ENCODE results near the gene SCGB1D1.

DNA sequence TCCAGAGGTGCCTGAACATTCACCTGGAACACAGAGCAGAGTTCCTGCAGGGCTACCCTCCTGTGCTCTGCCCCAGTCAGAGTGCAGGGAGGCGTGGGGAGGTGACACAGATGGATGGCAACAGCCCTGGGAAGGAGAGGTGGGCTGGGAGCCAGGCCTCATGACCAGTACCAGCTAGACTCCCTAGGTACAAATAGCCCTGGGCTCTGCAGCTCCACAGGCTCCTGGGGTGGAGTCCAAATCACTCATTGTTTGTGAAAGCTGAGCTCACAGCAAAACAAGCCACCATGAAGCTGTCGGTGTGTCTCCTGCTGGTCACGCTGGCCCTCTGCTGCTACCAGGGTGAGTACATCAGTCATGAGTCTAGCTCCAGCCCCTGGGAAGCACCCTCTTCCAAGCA is 52.0 kb downstream of the SCGB1D1 start, which contains the start of gene SCGB1D2:
- TF ChIP-seq, protein P1, sequence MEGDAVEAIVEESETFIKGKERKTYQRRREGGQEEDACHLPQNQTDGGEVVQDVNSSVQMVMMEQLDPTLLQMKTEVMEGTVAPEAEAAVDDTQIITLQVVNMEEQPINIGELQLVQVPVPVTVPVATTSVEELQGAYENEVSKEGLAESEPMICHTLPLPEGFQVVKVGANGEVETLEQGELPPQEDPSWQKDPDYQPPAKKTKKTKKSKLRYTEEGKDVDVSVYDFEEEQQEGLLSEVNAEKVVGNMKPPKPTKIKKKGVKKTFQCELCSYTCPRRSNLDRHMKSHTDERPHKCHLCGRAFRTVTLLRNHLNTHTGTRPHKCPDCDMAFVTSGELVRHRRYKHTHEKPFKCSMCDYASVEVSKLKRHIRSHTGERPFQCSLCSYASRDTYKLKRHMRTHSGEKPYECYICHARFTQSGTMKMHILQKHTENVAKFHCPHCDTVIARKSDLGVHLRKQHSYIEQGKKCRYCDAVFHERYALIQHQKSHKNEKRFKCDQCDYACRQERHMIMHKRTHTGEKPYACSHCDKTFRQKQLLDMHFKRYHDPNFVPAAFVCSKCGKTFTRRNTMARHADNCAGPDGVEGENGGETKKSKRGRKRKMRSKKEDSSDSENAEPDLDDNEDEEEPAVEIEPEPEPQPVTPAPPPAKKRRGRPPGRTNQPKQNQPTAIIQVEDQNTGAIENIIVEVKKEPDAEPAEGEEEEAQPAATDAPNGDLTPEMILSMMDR (IDR thresholded peaks at IDR 0.05): no peak
- TF ChIP-seq EZH2 (IDR thresholded peaks at IDR 0.05): no peak
